Activated CD4-positive, alpha-beta T cell treated with anti-CD3 and anti-CD28 coated beads, Interleukin-2, Interleukin-4, amounts not matched to agents 100 ng/mL and 50 ng/mL, durations not matched to agents 16 hours and 8 hours (primary cell): ENCODE measurements around the gene SLMAP.

Experiments used
- DNase-seq: peaks from one replicate; pipeline ENCODE4 v3.0.0-alpha.2; 2020; ENCODE audit warnings: low spot score

SLMAP gene

GRCh38 chr3:57753016-57753415 is 3.1 kb upstream of the SLMAP start:
- DNase-seq = no peak

- DNase-seq = peak; percentile 45
These were observed 787 bp upstream of the SLMAP start for GRCh38 chr3:57755368-57755675.

- DNase-seq = peak; percentile 32
These were observed 656 bp downstream of the SLMAP start for GRCh38 chr3:57756528-57757401.

GRCh38 chr3:57757642-57758297 is 1.7 kb downstream of the SLMAP start:
- no peak for DNase-seq

GRCh38 chr3:57758686-57759085 is 2.6 kb downstream of the SLMAP start:
- no peak for DNase-seq

GRCh38 chr3:57764794-57765193 is 8.7 kb downstream of the SLMAP start:
- no peak for DNase-seq

GRCh38 chr3:57768595-57768994 is 12.5 kb downstream of the SLMAP start:
- DNase-seq = no peak

GRCh38 chr3:57770009-57770827 is 14.1 kb downstream of the SLMAP start:
- DNase-seq = no peak

- DNase-seq = no peak
These were observed 16.1 kb downstream of the SLMAP start for GRCh38 chr3:57772251-57772650.

- DNase-seq = no peak
These were observed 21.7 kb downstream of the SLMAP start for GRCh38 chr3:57777774-57778173.

GRCh38 chr3:57778494-57778893 is 22.4 kb downstream of the SLMAP start:
- no peak for DNase-seq

GRCh38 chr3:57779666-57780065 is 23.6 kb downstream of the SLMAP start:
- no peak for DNase-seq

- DNase-seq = no peak
These were observed 27.3 kb downstream of the SLMAP start for GRCh38 chr3:57783186-57784088.

- no peak for DNase-seq
These were observed 28.1 kb downstream of the SLMAP start for GRCh38 chr3:57784089-57784735.

- no peak for DNase-seq
These were observed 29.3 kb downstream of the SLMAP start for GRCh38 chr3:57785446-57785845.

- DNase-seq = peak; percentile 32
These were observed 31.9 kb downstream of the SLMAP start for GRCh38 chr3:57787867-57788623.

- no peak for DNase-seq
These were observed 32.5 kb downstream of the SLMAP start for GRCh38 chr3:57788624-57789018.

GRCh38 chr3:57791245-57791644 is 35.1 kb downstream of the SLMAP start:
- no peak for DNase-seq

GRCh38 chr3:57792198-57792597 is 36.1 kb downstream of the SLMAP start:
- DNase-seq = no peak

GRCh38 chr3:57793737-57794187 is 37.7 kb downstream of the SLMAP start:
- DNase-seq = no peak
